CD4-positive, alpha-beta T cell treated with Interleukin-2 at 100 ng/mL for 4 hours (primary cell): ENCODE data around the gene NOL9.
"Not testable (repeated sequence)": the region's sequence is repeated elsewhere in the genome, so short reads cannot be mapped to it uniquely, and the experiment has no call there.

Experiments
- DNase-seq: peaks from one replicate; pipeline ENCODE4 v3.0.0-alpha.2; 2020; ENCODE audit warnings: low spot score

Gene NOL9

DNA sequence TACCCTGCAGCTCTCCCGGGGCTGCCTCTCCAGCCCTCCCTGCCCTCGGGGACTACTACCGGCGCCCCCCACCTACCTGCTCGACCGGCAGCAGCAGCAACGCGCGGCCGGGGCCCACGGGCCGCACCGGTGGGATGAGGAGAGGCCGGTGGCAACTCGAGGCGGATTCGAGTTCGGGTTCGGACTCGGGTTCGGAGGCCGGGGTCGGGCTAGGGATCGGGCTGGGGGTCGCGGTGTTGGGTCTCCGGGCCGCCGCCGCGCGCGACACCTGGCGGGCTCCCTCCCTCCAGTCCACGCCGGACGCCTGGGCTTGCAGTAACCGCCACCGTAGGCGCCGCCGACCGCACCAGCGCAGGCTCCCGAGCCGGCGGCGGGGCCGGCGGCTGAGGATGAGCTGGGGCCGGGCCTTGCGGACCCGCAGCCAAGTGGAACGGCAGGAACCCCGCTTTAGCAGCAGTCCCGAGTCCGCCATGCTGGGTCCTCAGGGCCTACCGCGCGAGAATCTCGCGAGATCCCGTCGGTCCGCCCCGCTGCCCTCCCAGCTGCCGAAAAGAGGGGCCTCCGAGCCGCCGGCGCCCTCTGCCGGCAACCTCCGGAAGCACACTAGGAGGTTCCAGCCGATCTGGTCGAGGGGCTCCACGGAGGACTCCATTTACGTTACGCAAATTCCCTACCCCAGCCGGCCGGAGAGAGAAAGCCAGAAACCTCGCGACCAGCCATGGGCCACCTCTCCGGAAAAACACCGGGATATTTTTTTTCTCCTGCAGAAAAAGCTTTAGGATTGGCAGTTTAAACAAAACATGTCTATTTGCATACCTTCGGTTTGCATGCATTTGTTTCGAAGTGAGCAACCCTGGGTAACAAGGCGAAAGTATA lies at the start of gene NOL9:
Gene NOL9 (minus strand): TSS at position 483 of the 876 bp plus-strand sequence. CDS start 11 bp downstream, at position 472.
- DNase-seq = peak; percentile 96

DNA sequence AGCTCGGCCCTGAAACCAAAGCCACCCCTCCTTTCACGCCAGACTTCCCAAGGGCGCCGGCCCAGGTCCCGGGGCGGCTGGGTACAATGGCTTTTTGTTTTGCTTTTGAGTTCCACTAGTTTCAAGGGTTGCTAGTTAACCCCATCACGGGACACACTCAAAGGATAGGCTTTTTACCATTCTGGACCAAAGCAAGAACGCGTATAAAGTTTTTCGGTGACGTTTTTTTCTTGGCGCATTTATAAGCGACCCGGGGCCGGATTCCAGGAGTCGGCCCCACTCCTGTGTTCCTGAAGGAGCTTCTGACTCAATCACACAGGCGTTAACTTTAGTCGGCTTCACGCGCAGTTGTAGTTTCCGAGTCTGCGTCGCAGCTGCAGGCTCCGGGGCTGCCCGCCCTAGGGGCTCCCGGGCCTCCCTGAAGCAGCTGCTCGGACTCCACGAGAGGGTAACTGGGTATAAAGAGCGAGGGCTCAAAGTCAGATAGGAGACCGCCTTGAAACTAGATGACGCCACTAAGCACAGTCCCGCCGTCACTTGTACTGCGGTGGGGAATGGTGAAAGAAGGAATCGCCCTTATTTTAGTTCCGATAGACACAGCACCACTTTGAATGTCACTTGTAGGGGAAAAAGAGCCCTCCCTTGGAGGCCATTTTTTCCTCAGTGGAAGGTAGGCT lies 49.1 kb upstream of the NOL9 start:
- DNase-seq = peak; percentile 68

DNA sequence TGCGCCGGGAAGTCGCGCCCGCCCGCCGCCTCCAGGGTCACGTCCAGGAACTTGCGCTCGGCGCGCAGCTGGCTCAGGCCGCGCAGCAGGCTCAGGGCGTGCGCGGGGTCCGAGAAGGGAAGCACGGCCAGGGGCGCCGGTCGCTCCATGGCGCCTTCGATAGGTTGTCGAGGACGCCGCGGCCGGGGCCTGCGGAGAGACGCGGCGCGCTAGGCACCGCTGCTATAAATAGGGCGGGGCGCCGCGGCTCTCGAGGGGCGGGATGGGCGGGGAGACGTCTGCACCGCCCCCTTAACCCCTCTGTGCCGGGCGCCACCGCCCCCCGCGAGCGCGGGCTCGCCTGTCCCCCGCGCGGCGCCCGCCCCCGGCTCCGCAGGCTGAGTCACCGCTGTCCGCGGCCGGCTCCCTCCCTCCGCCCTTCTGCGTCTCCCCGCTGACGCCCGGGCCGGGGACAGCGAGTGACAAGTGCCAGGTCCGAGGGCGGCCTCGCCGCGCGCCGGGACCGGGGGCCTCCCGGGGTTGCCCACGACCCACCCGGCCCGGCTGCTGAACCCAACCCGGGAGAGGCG lies 48.4 kb upstream of the NOL9 start, which contains the start of gene KLHL21:
Gene KLHL21 (minus strand): TSS at position 201 of the 569 bp plus-strand sequence. CDS start 52 bp downstream, at position 149.
- DNase-seq = peak; percentile 91

DNA sequence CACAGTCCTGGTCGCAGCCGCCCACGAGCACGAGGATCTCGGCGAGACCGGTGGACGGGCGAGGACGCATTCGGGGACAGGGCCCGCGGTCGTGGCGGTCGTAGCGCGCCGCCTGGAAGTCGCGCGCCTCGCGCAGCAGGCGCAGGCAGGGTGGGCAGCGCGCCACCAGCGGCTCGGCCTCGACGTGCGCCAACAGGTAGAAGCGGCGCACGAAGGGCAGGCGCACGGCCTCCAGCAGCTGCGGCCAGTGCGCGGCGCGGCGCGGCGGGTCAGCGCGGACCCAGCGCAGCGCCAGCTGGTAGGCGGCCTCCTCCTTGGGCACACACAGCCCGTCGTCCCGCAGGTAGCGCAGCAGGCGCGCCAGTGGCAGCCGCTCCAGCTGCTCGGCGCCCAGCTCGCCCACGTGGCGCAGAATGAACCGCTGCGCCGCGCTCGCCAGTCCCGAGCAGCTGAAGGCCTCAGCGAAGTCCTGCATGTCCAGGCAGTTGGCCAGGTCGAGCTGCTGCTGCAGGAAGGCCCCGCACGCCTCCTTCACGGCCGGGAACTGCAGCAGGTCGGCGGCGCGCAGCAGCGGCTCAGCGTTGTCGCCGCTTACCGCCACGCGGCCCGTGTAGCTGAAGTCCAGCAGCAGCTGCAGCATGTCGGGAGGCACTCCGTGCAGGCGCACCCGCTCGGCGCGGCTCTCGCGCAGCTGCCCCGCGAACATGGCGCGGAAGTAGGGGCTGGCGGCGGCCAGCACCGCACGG lies 47.8 kb upstream of the NOL9 start:
- no peak for DNase-seq

DNA sequence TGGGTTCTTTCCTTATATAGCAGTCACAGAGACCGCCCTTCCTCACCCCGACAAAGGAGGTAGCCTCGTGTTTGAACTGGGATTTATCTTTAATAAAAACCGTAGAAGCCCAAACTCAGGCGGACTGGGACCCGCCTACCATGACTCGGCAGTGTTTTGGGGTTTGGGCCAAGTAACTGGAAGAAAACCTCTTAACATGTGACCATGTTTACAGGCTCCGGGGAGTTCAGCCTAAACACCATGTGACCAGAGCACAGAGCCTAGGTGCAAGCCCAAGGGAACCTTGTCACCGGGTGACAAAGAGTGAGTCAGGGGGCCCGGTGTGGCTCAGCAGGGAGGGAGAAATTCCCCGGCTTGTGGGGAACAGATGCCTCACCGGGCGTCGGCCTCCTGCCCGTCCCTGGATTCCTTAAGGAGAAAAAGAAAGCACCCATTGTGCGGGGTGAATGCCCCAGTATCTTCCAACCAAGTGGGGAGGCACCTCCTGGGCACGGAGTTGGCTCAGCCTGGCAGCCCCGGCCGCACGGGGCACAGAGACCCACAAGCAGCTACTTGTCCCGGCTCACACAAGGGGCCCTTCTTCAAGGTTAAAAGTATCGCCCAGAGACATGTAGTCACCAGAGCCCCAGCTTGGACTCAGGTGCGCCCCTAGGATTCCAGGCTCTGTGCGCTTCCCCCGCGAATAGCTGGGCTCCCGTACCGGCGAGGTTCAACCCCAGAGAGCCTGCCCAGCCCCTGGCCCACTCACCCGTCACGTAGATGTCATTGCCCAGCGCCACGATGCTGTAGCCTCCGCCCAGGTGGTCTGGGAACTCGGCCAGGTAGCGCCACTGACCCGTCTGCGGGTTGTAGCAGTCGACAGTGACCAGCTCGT lies 47.0 kb upstream of the NOL9 start:
- peak; percentile 91 for DNase-seq

DNA sequence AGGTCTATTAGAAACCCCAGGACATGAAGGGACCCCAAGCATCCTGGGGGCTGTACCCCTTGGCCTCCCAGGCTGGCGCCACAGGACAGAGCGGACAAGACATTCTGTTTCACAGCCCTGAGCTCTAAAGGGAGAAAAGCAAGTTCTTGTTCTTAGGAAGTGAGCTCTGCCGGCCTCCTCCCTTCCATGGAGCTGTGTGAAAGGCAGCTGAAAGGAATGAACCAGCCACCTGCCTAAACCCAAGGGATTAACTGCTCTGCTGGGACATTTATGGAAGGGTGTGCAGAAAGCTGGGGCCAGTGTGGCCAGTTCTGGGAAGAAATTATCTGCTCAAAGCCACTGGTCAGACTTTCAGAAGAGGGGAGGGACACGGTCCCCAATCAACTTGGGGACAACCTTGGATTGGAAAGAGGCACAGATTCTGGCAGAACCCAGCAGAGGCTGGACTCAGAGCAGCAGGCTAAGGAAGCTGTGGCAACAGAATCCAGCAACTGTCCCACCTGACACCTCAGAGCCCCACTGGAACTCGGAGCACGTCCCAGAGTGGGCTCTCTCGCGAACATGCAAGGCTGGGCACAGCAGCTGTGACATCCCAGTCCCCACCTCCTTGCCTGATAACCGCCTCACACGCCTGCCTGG lies 46.2 kb upstream of the NOL9 start:
- no peak for DNase-seq

DNA sequence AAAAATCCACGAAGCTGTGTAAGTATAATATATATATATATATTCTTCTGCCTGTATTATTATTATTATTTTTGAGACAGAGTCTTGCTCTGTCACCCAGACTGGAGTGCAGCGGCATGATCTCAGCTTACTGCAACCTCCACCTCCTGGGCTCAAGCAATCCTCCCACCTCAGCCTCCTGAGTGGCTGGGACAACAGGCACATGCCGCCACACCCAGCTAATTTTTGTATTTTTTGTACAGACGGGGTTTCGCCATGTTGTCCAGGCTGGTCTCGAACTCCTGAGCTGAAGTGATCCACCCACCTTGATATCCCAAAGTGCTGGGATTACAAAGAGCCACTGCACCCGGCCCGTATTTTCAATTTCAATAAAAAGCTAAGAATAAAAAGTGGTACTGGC lies 45.7 kb upstream of the NOL9 start:
- DNase-seq = not testable (repeated sequence)

DNA sequence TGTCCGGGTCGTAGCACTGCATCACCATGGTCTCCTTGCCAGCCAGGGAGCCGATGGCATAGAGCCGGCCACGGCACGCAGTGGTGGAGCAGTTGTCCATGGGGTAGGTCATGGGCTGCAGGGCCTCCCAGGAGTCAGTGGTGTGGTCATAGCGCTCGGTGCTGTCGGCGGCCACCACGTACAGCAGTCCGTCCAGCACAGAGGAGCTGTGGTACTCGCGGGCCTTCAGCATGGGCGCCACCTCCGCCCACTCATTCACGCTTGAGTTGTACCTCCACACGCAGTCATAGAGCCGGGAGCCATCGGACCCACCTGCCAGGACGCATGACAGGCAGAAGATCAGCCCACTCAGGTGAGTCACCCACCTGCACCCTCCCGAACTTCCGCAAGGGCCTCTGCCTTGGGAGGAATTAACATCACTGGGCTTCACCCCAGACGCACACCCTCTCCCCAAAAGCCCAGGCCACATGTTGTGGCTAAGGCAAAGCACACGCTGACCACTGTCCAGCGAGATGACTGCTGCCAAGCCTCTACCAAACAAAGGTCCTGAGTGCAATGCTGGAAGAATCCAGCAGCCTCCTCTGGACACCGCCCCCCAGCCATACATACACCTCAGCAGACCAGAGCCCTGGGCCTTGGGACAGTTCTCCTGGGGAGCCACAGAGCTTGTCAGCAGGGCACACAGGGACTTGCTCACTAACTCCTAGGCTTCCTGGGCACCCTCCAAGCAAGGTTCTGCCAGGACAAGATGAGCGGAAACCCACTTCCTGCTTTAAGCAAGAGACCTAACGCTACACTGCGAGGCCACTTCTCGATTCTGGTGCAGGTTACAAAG lies 45.0 kb upstream of the NOL9 start:
- peak; percentile 57 for DNase-seq

DNA sequence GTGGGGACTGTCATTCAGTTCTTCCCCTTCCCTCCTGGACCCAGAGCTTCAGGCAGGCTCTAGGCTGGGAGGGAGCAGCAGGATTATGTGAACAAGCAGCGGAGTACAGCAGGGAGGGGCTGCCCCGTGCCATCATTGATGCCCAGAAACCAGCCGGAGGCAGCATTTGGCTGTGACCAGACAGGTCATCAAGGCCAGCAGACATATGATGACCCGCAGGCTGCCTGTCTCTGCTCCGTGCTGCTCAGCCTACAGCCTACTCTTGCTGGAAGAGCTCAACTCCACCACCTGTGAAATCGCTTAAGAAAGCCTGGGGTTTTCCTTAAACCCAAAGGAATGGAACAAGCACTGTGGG lies 43.4 kb upstream of the NOL9 start:
- no peak for DNase-seq

DNA sequence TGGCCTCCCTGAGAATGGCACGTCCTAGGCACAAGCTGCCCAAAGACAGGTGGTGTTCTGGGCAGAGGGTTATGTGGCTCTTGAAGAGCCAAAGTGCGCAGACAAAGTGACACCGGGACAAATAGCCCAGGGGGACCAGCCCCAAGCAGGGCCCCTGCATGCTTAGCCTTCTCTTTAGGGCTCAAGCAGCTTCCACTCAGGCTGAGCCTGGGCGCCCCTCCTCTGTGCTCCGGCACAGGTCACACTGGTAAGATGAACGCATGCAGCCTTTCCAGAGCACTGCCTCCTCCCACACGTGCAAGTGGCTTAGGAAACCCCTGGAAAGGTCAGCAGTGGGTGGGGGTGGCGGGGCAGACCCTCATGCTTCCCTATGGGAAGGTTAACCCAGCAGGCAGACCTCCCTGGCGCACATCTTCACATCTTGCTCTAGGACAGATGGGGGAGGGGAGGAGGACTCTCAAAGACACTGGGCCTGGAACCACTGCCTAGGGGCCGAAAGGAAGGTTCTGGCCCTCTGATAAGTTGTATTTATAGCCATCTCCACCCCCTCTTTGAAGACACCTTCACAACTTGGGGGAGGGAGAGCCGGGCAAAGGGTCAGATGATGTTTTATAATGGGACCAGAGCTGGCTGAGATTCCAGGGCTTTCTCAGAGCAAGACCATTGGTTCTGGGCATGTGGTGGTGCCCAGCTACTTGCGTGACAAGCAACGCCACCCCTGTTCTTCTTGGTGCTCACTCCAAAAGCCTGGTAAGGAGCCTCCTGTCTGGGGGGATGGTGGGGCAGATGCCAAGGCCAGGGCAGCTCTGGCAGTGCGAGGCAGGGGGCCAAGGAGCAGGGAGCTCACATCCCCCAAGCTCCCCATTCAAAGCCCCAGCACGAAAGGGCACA lies 42.8 kb upstream of the NOL9 start:
- DNase-seq = no peak

DNA sequence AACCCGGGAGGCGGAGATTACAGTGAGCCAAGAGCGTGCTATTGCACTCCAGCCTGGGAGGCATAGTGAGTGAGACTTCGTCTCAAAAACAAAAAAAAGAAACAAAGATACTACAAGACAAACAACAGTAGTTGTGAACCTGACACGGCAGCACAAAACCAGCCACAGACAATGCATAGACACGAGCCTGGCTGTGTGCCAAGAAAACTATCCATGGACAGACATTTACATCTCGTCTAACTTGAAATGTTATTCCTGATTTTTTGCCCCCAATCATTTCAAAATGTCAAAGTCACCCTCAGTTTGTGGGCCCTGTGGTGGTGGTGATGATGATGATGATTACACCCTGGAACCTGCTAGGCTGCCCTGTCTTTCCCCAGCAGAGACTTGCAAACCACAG lies 42.0 kb upstream of the NOL9 start:
- no peak for DNase-seq

DNA sequence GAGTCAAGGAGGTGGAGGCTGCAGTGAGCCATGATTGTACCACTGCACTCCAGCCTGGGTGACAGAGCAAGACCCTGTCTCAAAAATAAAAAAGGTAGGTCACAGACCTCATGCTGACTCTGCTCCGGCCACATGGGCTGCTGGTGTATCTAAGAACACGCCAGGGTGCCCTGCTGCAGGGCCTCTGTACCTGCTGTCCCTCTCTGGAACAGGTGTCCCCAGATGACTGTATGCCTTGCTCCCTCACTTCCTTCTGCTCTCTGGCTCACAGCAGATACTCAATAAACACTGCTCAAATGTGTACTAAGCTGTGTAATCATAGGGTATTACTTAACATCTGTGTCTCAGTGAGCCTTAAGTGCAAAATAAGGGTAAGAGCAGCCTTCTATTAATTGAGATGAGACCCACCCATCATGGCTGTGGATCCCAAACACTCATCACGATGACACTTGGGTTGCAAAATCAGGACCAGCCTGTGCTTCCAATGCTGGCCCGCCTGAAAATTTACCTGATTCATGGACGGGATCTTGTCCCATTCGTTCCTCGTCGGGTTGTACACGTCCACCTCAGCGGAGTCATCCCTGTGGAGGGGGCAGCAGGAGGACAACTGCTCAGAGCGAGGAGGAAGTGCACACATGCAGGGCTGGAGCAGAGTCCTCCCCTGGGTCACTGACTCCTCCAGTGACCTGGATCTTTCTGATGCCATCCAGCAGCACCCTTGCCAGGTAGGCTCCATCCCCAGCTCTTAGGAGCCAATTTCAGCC lies 40.8 kb upstream of the NOL9 start:
- DNase-seq = no peak

DNA sequence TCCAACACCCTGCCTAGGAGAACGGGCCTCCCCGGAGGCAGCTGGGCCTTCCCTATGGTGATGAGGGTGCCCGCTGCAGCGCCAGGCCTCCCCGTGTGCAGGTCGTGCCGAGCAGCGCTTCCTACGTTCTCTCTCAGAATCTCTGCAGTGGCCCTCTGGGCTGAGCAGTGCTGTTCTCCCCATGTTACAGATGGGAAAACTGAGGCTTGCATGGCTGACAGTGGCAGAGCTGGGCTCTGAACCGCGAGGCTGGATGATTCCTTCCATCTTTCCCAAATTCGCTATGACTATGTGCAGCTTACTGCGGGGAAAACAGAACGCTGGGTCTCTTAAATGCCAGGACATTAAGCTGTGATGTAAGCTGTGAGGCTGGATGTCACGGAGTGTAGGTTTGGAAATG lies 39.5 kb upstream of the NOL9 start:
- no peak for DNase-seq

DNA sequence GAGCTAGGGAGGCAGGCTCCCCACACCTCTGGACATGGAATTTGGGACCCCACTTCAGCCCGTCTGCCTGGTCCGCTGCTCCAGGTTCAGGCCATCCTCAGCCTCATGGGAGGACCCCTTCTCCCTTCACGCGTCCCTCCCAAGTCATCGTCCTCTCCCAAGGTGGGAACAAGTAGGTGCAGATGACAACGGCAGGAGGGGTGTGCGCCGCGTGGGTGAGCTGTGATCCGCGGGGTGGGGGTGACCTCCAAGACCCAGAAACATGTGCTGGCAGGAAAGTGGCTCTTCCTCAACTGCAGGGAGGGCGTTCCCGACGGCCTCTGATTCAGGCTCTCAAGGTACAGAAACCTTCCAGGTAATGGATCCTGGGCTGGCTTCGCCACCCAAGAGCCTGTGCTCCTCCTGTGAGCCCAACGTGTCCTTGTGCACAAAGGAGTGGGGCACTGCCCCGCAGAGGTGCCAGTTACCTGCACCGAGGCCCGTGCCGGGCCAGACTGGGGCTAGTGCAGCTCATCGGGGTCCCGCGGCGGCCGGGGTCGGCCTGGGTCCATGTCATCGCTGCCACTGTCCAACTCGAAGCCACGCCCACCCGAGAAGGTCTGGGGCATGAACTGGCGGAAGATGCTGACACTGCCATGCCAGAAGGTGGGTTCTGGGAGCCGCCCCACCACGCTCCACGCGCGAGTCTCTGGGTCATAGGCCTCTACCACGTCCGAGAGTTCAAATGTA lies 38.7 kb upstream of the NOL9 start:
- no peak for DNase-seq

DNA sequence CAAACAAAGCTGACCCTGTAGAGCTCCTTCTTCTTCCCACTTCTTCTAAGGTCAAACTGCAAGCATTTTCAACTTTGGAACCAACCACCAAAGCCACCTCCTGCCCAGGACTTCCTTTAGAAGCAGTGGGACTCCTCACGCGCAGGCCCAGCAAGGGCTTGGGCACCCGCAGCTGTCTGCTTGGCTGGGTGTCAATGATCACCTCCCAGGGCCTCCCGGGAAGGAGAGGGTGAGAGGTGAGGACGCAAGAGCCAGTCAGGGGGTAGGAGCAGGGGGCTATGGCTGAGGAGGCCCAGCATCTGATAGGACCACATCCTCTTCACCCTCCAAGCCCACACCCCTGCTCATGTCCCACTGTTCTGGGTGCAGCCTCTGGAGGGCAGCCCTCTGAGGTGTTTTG lies 38.1 kb upstream of the NOL9 start:
- no peak for DNase-seq

DNA sequence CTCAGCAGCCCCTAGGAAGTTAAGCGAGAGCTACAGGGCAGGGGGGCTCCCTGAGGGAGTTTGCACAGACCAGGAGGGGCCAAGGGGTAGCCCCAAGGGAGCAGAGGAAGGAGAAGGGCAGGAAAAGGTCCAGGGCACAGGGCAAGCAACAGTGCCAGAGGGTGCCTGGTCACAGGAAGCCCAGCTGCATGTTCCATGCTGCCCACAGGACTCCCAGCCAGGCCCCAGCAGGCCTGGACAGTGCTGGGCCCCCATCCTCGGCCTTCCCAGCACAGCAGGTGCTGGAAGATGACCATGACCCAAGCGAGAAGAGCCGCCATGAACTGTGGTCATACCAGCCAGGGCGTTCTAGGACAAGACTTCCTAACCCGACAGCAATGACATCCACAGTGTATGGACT lies 37.3 kb upstream of the NOL9 start:
- no peak for DNase-seq

DNA sequence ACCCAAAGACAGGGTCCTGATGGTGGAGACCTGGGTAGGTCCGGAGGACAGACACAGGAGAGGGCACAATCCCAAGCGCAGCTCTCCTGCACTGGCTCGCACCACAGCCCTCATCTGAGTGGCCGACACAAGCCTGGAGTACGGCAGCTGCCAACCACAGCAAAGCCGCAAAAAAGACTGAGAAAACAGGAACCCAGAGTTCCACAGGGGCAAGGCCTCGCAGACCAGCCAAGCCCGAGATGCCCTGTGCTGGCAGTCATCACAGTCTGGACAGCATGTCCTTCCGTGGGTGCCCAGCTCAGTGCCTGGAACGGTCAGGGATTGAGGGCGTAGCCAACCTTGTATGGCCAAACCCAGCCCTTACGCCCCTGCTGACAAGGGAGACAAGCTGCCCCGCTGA lies 36.9 kb upstream of the NOL9 start:
- no peak for DNase-seq
